ENCODE measurements around the gene ORM2. TPM values are rescaled to one million over a fixed set of nuclear protein-coding genes. Genes with fewer than 3 reads are reported as not detected.

The ORM2 gene
- polyA plus RNA-seq, 1 of the 3 experiments (the other 2 are of a cell fraction) = not detected

DNA sequence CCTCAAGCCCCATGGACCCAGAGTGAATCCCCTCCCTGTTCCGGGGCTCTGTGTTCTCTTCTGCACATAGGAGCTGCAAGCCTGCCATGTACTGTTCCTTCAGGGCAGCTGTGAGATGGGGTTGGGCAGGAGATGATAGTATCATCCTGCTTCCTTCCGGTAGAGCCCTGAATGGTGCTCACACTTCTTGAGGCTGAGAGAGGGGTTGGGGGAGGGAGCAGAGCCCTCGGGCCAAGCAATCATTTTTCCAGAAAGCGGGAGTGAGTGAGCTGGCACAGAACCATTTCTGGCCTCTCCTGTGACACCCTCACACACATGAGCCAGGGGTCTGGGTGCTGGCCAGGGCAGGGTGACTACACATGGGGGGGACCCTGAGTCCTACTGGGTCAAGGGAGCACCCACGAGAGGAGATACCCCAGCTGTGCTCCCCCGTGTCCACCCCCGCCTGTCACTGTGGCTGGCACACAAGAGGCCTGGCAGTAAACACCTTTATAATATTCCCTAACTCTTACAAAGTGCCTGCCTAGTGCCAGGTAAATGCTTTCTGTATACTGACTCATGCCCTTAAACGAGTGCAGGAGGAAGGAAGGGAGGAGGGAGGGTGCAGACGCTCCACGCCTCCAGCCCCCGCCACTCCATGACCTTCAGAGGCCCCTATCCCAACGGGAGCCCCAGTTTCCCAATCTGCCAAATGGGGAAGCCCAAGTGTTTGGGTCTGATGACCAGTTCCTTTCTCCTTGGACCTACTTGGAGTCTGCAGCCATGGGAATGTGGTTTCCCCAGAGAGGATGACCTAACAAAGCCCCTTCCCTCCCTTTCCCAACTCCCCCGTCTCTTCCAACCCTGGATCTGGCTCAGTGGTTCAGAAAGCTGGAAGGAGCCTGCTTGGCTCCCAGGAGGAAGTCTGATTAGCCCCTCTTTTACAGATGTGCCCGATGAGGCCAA is 42.6 kb downstream of the ORM2 start:
- no peaks in the 10 kb centered on the region for H3K79me2 ChIP-seq (ENCODE audit: insufficient read depth)
- no peaks in the 10 kb centered on the region for H3K27me3 ChIP-seq (ENCODE audit: insufficient read depth)
- no peak overlapping the region for H3K9ac ChIP-seq
- ChIA-PET POLR2A (no interaction called here), CTCF (interaction anchor here (1.0 to 1.4 kb wide), 4 partner anchors 12 to 33 kb away, joined by 3 to 7 read pairs (median 3); no protein-coding TSS in a partner anchor)
- no peaks in the 10 kb centered on the region for H3K9me3 ChIP-seq
- H3K27ac ChIP-seq (ENCODE audit: low read depth in 2 of 2, low read length in 1 of 2) = no peak overlapping the region; a peak in 1 of 4 replicates
- no peaks in the 10 kb centered on the region for H4K20me1 ChIP-seq (ENCODE audit: insufficient read depth)
- peak overlapping the region; percentile 22; the same call in 1 of the 2 replicates for H2AFZ ChIP-seq (ENCODE audit: low read depth)
- no peak overlapping the region for H3K4me3 ChIP-seq (ENCODE audit: low read depth in 2 of 2, low read length in 1 of 2)
- WGBS (ENCODE audit: low lambda C conversion rate) = 74% methylated on average over 11 of the region's 14 CpGs
- H3K36me3 ChIP-seq (replicated peaks in 1 of 2; ENCODE audit: control insufficient read depth in 1 of 2, insufficient read depth in 2 of 2, low read length in 1 of 2) = no peaks in the 10 kb centered on the region
- TF ChIP-seq FOSL2 (IDR thresholded peaks at IDR 0.05; ENCODE audit: borderline replicate concordance, low read depth) (no peak), GATA2 (CRISPR knock-in tag; IDR thresholded peaks at IDR 0.05) (peak; percentile 57; the same call in 1 of the 2 replicates)
- no peaks in the 10 kb centered on the region for H3F3A ChIP-seq (replicated peaks; ENCODE audit: insufficient read depth)
- DNase-seq = peak; percentile 77
- no peak overlapping the region for H3K4me2 ChIP-seq
- H3K9me2 ChIP-seq = no peaks in the 10 kb centered on the region
- H3K4me1 ChIP-seq (ENCODE audit: control insufficient read depth in 1 of 2, insufficient read depth in 2 of 2, low read depth in 1 of 2, low read length in 1 of 2) = peaks cover 0 to 18% of the 10 kb centered on the region in 2 experiments; a peak in 1 of 4 replicates

DNA sequence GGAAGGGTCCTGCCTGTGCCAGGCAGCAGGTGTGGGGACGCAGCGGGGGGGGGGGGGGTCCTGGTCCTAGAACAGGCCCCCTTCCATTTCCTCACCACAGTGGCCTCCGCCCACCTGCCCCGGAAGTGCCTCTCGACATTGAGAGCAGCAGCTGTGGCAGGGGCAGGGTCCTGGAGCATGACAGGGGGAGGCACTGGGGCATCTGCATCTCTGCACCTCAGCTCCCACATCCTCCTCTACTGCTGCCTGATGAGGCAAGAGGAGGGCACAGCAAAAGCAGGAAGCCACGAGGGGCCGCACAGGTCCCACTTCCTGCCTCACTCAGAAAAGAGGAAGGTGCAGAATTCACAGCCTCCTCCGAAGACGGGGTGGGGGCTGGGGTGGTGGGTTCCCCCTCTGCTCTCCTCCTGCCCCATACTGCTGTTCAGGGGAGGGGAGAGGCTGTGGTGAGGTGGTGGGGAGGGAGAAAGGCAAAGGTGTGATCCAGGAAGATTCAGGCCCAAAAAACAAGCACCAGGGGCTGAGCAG is 43.3 kb downstream of the ORM2 start:
- H3K27me3 ChIP-seq (ENCODE audit: insufficient read depth) = no peaks in the 10 kb centered on the region
- H3K4me1 ChIP-seq (ENCODE audit: control insufficient read depth in 1 of 2, insufficient read depth in 2 of 2, low read depth in 1 of 2, low read length in 1 of 2) = peaks cover 0 to 18% of the 10 kb centered on the region in 2 experiments; a peak in 1 of 4 replicates
- CTCF ChIA-PET = interaction anchor here (1.2 kb wide), 1 partner anchor 12 kb away, joined by 3 read pairs; no protein-coding TSS in a partner anchor
- 91% methylated on average over 6 of the region's 9 CpGs for WGBS (ENCODE audit: low lambda C conversion rate)
- H3F3A ChIP-seq (replicated peaks; ENCODE audit: insufficient read depth) = no peaks in the 10 kb centered on the region
- no peaks in the 10 kb centered on the region for H3K9me2 ChIP-seq
- no peaks in the 10 kb centered on the region for H3K9me3 ChIP-seq
- no peak overlapping the region for H3K4me2 ChIP-seq
- POLR2A ChIA-PET = no interaction called here
- H3K9ac ChIP-seq = no peak overlapping the region
- no peak for TF ChIP-seq SIN3A (IDR thresholded peaks at IDR 0.05; ENCODE audit: borderline replicate concordance, low read depth, low read length)
- no peak overlapping the region for H3K4me3 ChIP-seq (ENCODE audit: low read depth in 2 of 2, low read length in 1 of 2)
- H3K79me2 ChIP-seq (ENCODE audit: insufficient read depth) = no peaks in the 10 kb centered on the region
- DNase-seq = no peak
- no peak overlapping the region for H3K27ac ChIP-seq (ENCODE audit: low read depth in 2 of 2, low read length in 1 of 2)
- no peaks in the 10 kb centered on the region for H4K20me1 ChIP-seq (ENCODE audit: insufficient read depth)
- no peak overlapping the region for H2AFZ ChIP-seq (ENCODE audit: low read depth)
- H3K36me3 ChIP-seq (replicated peaks in 1 of 2; ENCODE audit: control insufficient read depth in 1 of 2, insufficient read depth in 2 of 2, low read length in 1 of 2) = no peaks in the 10 kb centered on the region

GRCh38 chr9:114373960-114374730 is 44.5 kb downstream of the ORM2 start:
- no peaks in the 10 kb centered on the region for H3K9me3 ChIP-seq
- 92% methylated on average over 11 of the region's 16 CpGs for WGBS (ENCODE audit: low lambda C conversion rate)
- H2AFZ ChIP-seq (ENCODE audit: low read depth) = no peak overlapping the region
- no peaks in the 10 kb centered on the region for H3K27me3 ChIP-seq (ENCODE audit: insufficient read depth)
- no peak for DNase-seq
- H3K27ac ChIP-seq (ENCODE audit: low read depth in 2 of 2, low read length in 1 of 2) = no peak overlapping the region
- ChIA-PET CTCF (no interaction called here), POLR2A (no interaction called here)
- H3K79me2 ChIP-seq (ENCODE audit: insufficient read depth) = no peaks in the 10 kb centered on the region
- H3K9me2 ChIP-seq = no peaks in the 10 kb centered on the region
- H3K4me1 ChIP-seq (ENCODE audit: control insufficient read depth in 1 of 2, insufficient read depth in 2 of 2, low read depth in 1 of 2, low read length in 1 of 2) = peaks cover 0 to 18% of the 10 kb centered on the region in 2 experiments; a peak in 1 of 4 replicates
- no peaks in the 10 kb centered on the region for H3F3A ChIP-seq (replicated peaks; ENCODE audit: insufficient read depth)
- no peaks in the 10 kb centered on the region for H4K20me1 ChIP-seq (ENCODE audit: insufficient read depth)
- H3K4me3 ChIP-seq (ENCODE audit: low read depth in 2 of 2, low read length in 1 of 2) = no peak overlapping the region
- no peaks in the 10 kb centered on the region for H3K36me3 ChIP-seq (replicated peaks in 1 of 2; ENCODE audit: control insufficient read depth in 1 of 2, insufficient read depth in 2 of 2, low read length in 1 of 2)
- H3K9ac ChIP-seq = no peak overlapping the region
- H3K4me2 ChIP-seq = no peak overlapping the region
- no peak for TF ChIP-seq NFIC (IDR thresholded peaks at IDR 0.05; ENCODE audit: borderline replicate concordance)
- TF ChIP-seq, protein P1, sequence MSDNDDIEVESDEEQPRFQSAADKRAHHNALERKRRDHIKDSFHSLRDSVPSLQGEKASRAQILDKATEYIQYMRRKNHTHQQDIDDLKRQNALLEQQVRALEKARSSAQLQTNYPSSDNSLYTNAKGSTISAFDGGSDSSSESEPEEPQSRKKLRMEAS (IDR thresholded peaks at IDR 0.05; ENCODE audit: low read depth) = no peak
- no peak for TF ChIP-seq FOXM1 (IDR thresholded peaks at IDR 0.05; ENCODE audit: low read depth)
- TF ChIP-seq GABPA (IDR thresholded peaks at IDR 0.05; ENCODE audit: low read depth) = no peak
- no peak for TF ChIP-seq RXRA (IDR thresholded peaks at IDR 0.05; ENCODE audit: borderline replicate concordance, low read depth)
- TF ChIP-seq MEF2A (IDR thresholded peaks at IDR 0.05; ENCODE audit: borderline replicate concordance, low read depth) = no peak
- no peak for TF ChIP-seq RCOR1 (IDR thresholded peaks at IDR 0.05; ENCODE audit: low read length)
- no peak for TF ChIP-seq SIN3A (IDR thresholded peaks at IDR 0.05; ENCODE audit: borderline replicate concordance, low read depth, low read length)
- no peak for TF ChIP-seq USF2 (IDR thresholded peaks at IDR 0.05; ENCODE audit: borderline replicate concordance, low read depth, low read length)
- no peak for TF ChIP-seq EZH2phosphoT487 (IDR thresholded peaks at IDR 0.05; ENCODE audit: borderline replicate concordance, low read depth)
- TF ChIP-seq YY1 (IDR thresholded peaks at IDR 0.05; ENCODE audit: low read depth) = no peak
- no peak for TF ChIP-seq FOSL2 (IDR thresholded peaks at IDR 0.05; ENCODE audit: borderline replicate concordance, low read depth)
- no peak for TF ChIP-seq GATA2 (CRISPR knock-in tag; IDR thresholded peaks at IDR 0.05)

Data from SK-N-SH (cell line).